ENCODE data around the gene IL6.

Gene IL6

GRCh38 chr7:22781230-22781711 is 54.3 kb downstream of the IL6 start:
- Histone ChIP-seq H3K27me3 (ENCODE audit: insufficient read depth, low read length, poor library complexity) (no peaks in the 10 kb centered on the region), H3K9me3 (ENCODE audit: insufficient read depth, low read length, severe bottlenecking) (no peaks in the 10 kb centered on the region), H3K36me3 (ENCODE audit: insufficient read depth, low read length) (no peaks in the 10 kb centered on the region), H3K4me3 (ENCODE audit: low read depth in 1 of 2, low read length in 2 of 2) (no peak overlapping the region), H3K4me1 (ENCODE audit: insufficient read depth, low read length) (no peaks in the 10 kb centered on the region), H3K79me2 (ENCODE audit: insufficient read depth, low read length) (no peaks in the 10 kb centered on the region), H4K20me1 (ENCODE audit: insufficient read depth, low read length) (no peaks in the 10 kb centered on the region), H3K4me2 (ENCODE audit: insufficient read depth, low read length) (no peak overlapping the region), H2AFZ (ENCODE audit: low read depth, low read length) (no peak overlapping the region), H3K9ac (ENCODE audit: low read depth, low read length) (no peak overlapping the region), H3K27ac (ENCODE audit: low read length) (no peak overlapping the region)
- DNase-seq (no peak), ATAC-seq (ENCODE audit: insufficient read depth, low read depth) (no peak)
- TF ChIP-seq CTCF (IDR thresholded peaks at IDR 0.05; ENCODE audit: borderline replicate concordance, extremely low read depth, low read length, poor library complexity, severe bottlenecking) (no peak), EZH2 (IDR thresholded peaks at IDR 0.05; ENCODE audit: borderline replicate concordance, low read depth, low read length, severe bottlenecking) (no peak)

Data from DND-41 (cell line).